ENCODE data around the gene SDC3.

The SDC3 gene

GRCh38 chr1:30908696-30909364, at the start of gene SDC3:
Gene SDC3, minus strand, starts transcription at chr1:30908758. Its CDS starts 172 bp downstream, at chr1:30908586.
- H3K4me3 ChIP-seq (replicated peaks; ENCODE audit: low read depth, low read length), result peak within 1 kb of the TSS; percentile 60
- DNase-seq (ENCODE audit: extremely low read depth, low read depth), result no peak
- TF ChIP-seq CTCF (IDR thresholded peaks at IDR 0.05; ENCODE audit: low read depth, low read length, missing control alignments), result no peak

- no peak for TF ChIP-seq CTCF (IDR thresholded peaks at IDR 0.05; ENCODE audit: low read depth, low read length, missing control alignments)
- no peak overlapping the region for H3K4me3 ChIP-seq (replicated peaks; ENCODE audit: low read depth, low read length)
- DNase-seq (ENCODE audit: extremely low read depth, low read depth), result no peak
Measured at GRCh38 chr1:30957560-30958222, 49.1 kb upstream of the SDC3 start.

- no peak for DNase-seq (ENCODE audit: extremely low read depth, low read depth)
- no peak for TF ChIP-seq CTCF (IDR thresholded peaks at IDR 0.05; ENCODE audit: low read depth, low read length, missing control alignments)
Measured at GRCh38 chr1:30955448-30956015, 47.0 kb upstream of the SDC3 start.

GRCh38 chr1:30953685-30954084, 45.1 kb upstream of the SDC3 start:
- TF ChIP-seq CTCF (IDR thresholded peaks at IDR 0.05; ENCODE audit: low read depth, low read length, missing control alignments), result no peak
- no peak overlapping the region for H3K4me3 ChIP-seq (replicated peaks; ENCODE audit: low read depth, low read length)
- DNase-seq (ENCODE audit: extremely low read depth, low read depth), result no peak

More at GRCh38 chr1:30955448-30956015, 47.0 kb upstream of the SDC3 start:
- no peak overlapping the region for H3K4me3 ChIP-seq (replicated peaks; ENCODE audit: low read depth, low read length)

- TF ChIP-seq CTCF (IDR thresholded peaks at IDR 0.05; ENCODE audit: low read depth, low read length, missing control alignments), result no peak
- DNase-seq (ENCODE audit: extremely low read depth, low read depth), result no peak
- H3K4me3 ChIP-seq (replicated peaks; ENCODE audit: low read depth, low read length), result no peak overlapping the region
Measured at GRCh38 chr1:30952098-30952497, 43.5 kb upstream of the SDC3 start.

GRCh38 chr1:30950700-30951099, 42.1 kb upstream of the SDC3 start:
- no peak for TF ChIP-seq CTCF (IDR thresholded peaks at IDR 0.05; ENCODE audit: low read depth, low read length, missing control alignments)
- no peak for DNase-seq (ENCODE audit: extremely low read depth, low read depth)
- H3K4me3 ChIP-seq (replicated peaks; ENCODE audit: low read depth, low read length), result no peak overlapping the region
